K562 (cell line): ENCODE results near the gene FAM117A. TPM values are rescaled to one million over a fixed set of nuclear protein-coding genes. Genes with fewer than 3 reads are reported as not detected.

Experiments used
- ARID3A ChIP-seq: IDR thresholded peaks from 2 replicates; pipeline ENCODE4 v1.6.1; 2012; ENCODE audit warnings: low read depth, low read length, improper control_type of control experiment, borderline replicate concordance
- BRF2 ChIP-seq: IDR thresholded peaks from 3 replicates; pipeline ENCODE4 v1.6.1; 2011; ENCODE audit warnings: borderline replicate concordance, mild to moderate bottlenecking; ENCODE audit not compliant: insufficient read length, insufficient read depth
- EP300 ChIP-seq: IDR thresholded peaks from 2 replicates; pipeline ENCODE4 v1.6.1; 2012; ENCODE audit warnings: low read length, improper control_type of control experiment
- ETV6 ChIP-seq, 3 experiments: fragments of 150-350 bp in 1 of 3; sonication (generic) in 1 of 3; formaldehyde crosslinking in 1 of 3; IDR thresholded peaks; 2 replicates each; pipeline versions ENCODE4 v1.6.1 to v1.8.0; 2014 to 2022; ENCODE audit warnings: borderline replicate concordance in 2 of 3, low read depth in 2 of 3, antibody characterized with exemption in 1 of 3, low read length in 1 of 3, mild to moderate bottlenecking in 1 of 3, missing genetic modification reagents in 1 of 3
- GTF2E2 ChIP-seq: fragments of 200-800 bp; sonication (Bioruptor generic); IDR thresholded peaks from 2 replicates; pipeline ENCODE4 v1.6.1; 2016; ENCODE audit warnings: missing genetic modification characterization, missing compliant biosample characterization
- NUFIP1 ChIP-seq: fragments of 450-650 bp; IDR thresholded peaks from 2 replicates; pipeline ENCODE4 v1.6.1; 2018; ENCODE audit not compliant: partially characterized antibody
- PBX2 ChIP-seq, 2 experiments: IDR thresholded peaks in 1 of 2; conservative IDR thresholded peaks in 1 of 2; 2 replicates each; pipeline ENCODE4 v1.6.1; 2016; ENCODE audit warnings: low read depth in 2 of 2, mild to moderate bottlenecking in 1 of 2, missing compliant biosample characterization in 1 of 2, missing genetic modification characterization in 1 of 2, moderate library complexity in 1 of 2
- RCOR1 ChIP-seq, 2 experiments: IDR thresholded peaks; 2 replicates each; pipeline ENCODE4 v1.6.1; 2012; ENCODE audit warnings: low read depth in 2 of 2, low read length in 2 of 2, borderline replicate concordance in 1 of 2, improper control_type of control experiment in 1 of 2
- SMAD1 ChIP-seq: fragments of 150-350 bp; IDR thresholded peaks from 2 replicates; pipeline ENCODE4 v1.6.1; 2014; ENCODE audit warnings: low read length, low read depth; ENCODE audit not compliant: partially characterized antibody
- SMARCE1 ChIP-seq: fragments of 450-650 bp; IDR thresholded peaks from 2 replicates; pipeline ENCODE4 v1.7.1; 2016; ENCODE audit warnings: mild to moderate bottlenecking
- SMC3 ChIP-seq: conservative IDR thresholded peaks from 2 replicates; pipeline ENCODE4 v1.6.1; 2011; ENCODE audit warnings: low read depth, low read length, improper control_type of control experiment; ENCODE audit not compliant: insufficient read depth
- SNIP1 ChIP-seq: fragments of 450-650 bp; IDR thresholded peaks from 2 replicates; pipeline ENCODE4 v1.7.1; 2017; ENCODE audit warnings: low read depth, mild to moderate bottlenecking
- USF1 ChIP-seq: sonication (generic); formaldehyde crosslinking; IDR thresholded peaks from 2 replicates; pipeline ENCODE4 v1.9.0; 2022; ENCODE audit warnings: mild to moderate bottlenecking, missing genetic modification reagents
- ZBTB12 ChIP-seq: fragments of 250-450 bp; sonication (Bioruptor Pico); IDR thresholded peaks from 2 replicates; pipeline ENCODE4 v1.4.0; 2020
- ZBTB9 ChIP-seq: fragments of 450-650 bp; formaldehyde crosslinking; IDR thresholded peaks from 2 replicates; pipeline ENCODE4 v1.4.0; 2020; ENCODE audit warnings: mild to moderate bottlenecking, moderate library complexity
- ZNF239 ChIP-seq: fragments of 250-450 bp; sonication (Bioruptor Pico); IDR thresholded peaks from 2 replicates; pipeline ENCODE4 v1.4.0; 2020; ENCODE audit warnings: mild to moderate bottlenecking
- polyA plus RNA-seq, 8 experiments: library from polyadenylated mRNA; depleted of rRNA in 4 of 8; stranded (reverse) in 5 of 8; unstranded in 3 of 8; fragments of >200 nt; fragmentation: Nextera tagmentation in 2 of 8; fragmentation: Illumina TruSeq in 1 of 8; extraction: Ambion mirVana in 2 of 8; extraction: Trizol in 1 of 8; gene quantifications; 2 replicates each; pipeline versions ENCODE4 v1.2.1 to v1.2.3, GENCODE V29; 2011 to 2014; ENCODE audit warnings: inconsistent platforms in 1 of 8, missing spikeins in 1 of 8
- total RNA-seq, 7 experiments: library from RNA; depleted of rRNA in 6 of 7; stranded (reverse); fragments of >200 nt in 6 of 7; fragmentation: Illumina TruSeq in 2 of 7; extraction: Trizol in 2 of 7; gene quantifications; 2 replicates each; pipeline versions ENCODE4 v1.2.1 to v1.2.3, GENCODE V29; 2011 to 2021; ENCODE audit warnings: low replicate concordance in 1 of 7

The FAM117A gene
- total and polyA plus RNA-seq, 9 of the 15 experiments (the other 6 are each of a cell fraction or from before 2014, with no cell fraction given) = 3.1 to 79.7 (median 36.6) TPM

- TF ChIP-seq ARID3A (no peak), ZNF239 (no peak), SNIP1 (no peak), SMAD1 (no peak), PBX2 (CRISPR knock-in tag; IDR thresholded peaks at IDR 0.05; ENCODE audit: low read depth) (no peak), PBX2 (tag; conservative IDR thresholded peaks at IDR 0.05; ENCODE audit: low read depth) (peak; percentile 68), GTF2E2 (tag) (peak; percentile 89; the same call in 1 of the 2 replicates), SMARCE1 (0 out of 2 replicates have a peak, but pooled peaks have one; percentile 24), USF1 (CRISPR knock-in tag) (no peak), EP300 (0 out of 2 replicates have a peak, but pooled peaks have one; percentile 33), NUFIP1 (no peak), SMC3 (no peak), RCOR1 (IDR thresholded peaks at IDR 0.05; ENCODE audit: borderline replicate concordance in 1 of 2, low read depth in 2 of 2, low read length in 2 of 2) (no peak), BRF2 (no peak), ZBTB12 (no peak), ETV6 (IDR thresholded peaks at IDR 0.05; ENCODE audit: borderline replicate concordance in 1 of 2, low read depth in 2 of 2, low read length in 1 of 2) (no peak), ETV6 (CRISPR knock-in tag; IDR thresholded peaks at IDR 0.05; ENCODE audit: borderline replicate concordance) (no peak), ZBTB9 (CRISPR knock-in tag) (no peak)
Measured at GRCh38 chr17:49787884-49788477, 24.1 kb upstream of the FAM117A start (continued).
